Measurements from ENCODE around the gene CPSF3.

Gene CPSF3

GRCh38 chr2:9474361-9475057, 51.1 kb downstream of the CPSF3 start, which contains the start of gene IAH1:
IAH1 (plus strand) TSS chr2:9474551; CDS start chr2:9474567, 16 bp downstream.
- peak; percentile 73 for DNase-seq (ENCODE audit: low spot score)
- Mint-ChIP-seq H3K27ac (peak within 1 kb of the TSS; percentile 84), H3K27me3 (ENCODE audit: low read depth) (no peaks in the 10 kb centered on the region), H3K36me3 (ENCODE audit: low read depth) (peaks cover 54% of the 10 kb centered on the region), H3K4me1 (ENCODE audit: low read depth) (peaks cover 29% of the 10 kb centered on the region), H3K4me3 (peak within 1 kb of the TSS; percentile 79), H3K9me3 (peaks cover 5% of the 10 kb centered on the region)

- no peak overlapping the region for H3K27ac Mint-ChIP-seq
- peaks cover 29% of the 10 kb centered on the region for H3K4me1 Mint-ChIP-seq (ENCODE audit: low read depth)
- H3K36me3 Mint-ChIP-seq (ENCODE audit: low read depth): peaks cover 55% of the 10 kb centered on the region
- no peak overlapping the region for H3K4me3 Mint-ChIP-seq
- no peaks in the 10 kb centered on the region for H3K27me3 Mint-ChIP-seq (ENCODE audit: low read depth)
- H3K9me3 Mint-ChIP-seq: peaks cover 5% of the 10 kb centered on the region
- DNase-seq (ENCODE audit: low spot score): no peak
Measured at GRCh38 chr2:9477914-9478313, 54.5 kb downstream of the CPSF3 start.

DNA sequence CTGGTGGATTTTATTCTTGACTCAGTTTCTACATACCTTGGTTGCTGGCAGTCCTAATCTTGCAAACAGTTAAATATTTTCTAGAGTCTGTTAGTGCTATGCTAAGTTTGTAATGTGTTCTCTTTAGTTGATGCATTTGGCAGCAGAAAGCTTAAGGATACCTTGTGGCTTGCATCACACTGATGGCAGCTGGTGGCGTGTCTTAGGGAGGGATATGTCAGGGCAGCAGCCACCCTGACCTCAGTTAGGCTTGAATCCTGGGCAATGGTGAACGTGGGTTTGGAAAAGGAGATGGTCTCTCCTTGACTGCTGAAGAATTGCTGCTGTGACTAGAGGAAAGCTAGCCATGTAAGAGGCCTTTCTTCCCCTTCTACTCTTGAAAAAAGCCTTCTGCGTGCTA, 55.1 kb downstream of the CPSF3 start:
- Mint-ChIP-seq H3K4me1 (ENCODE audit: low read depth) (peaks cover 26% of the 10 kb centered on the region), H3K4me3 (no peak overlapping the region), H3K9me3 (peaks cover 5% of the 10 kb centered on the region), H3K36me3 (ENCODE audit: low read depth) (peaks cover 53% of the 10 kb centered on the region), H3K27ac (no peak overlapping the region), H3K27me3 (ENCODE audit: low read depth) (no peaks in the 10 kb centered on the region)
- no peak for DNase-seq (ENCODE audit: low spot score)

DNA sequence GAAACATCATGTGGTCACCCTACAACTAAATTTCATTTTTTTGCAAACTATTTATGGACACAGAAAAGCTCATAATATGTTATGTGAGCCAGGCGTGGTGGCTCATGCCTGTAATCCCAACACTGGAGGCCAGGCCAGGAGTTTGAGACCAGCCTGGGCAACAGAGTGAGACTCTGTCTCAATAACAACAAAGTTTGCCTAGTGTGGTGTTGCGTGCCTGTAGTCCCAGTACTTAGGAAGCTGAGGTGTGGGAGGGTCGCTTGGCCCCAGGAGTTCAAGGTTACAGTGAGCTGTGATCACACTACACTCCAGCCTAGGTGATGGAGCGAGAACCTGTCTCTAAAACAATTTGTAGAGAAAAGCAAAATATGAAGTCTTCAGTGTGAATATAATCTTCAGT, 56.7 kb downstream of the CPSF3 start:
- H3K36me3 Mint-ChIP-seq (ENCODE audit: low read depth): peaks cover 66% of the 10 kb centered on the region
- H3K27ac Mint-ChIP-seq: no peak overlapping the region
- H3K4me1 Mint-ChIP-seq (ENCODE audit: low read depth): peaks cover 24% of the 10 kb centered on the region

DNA sequence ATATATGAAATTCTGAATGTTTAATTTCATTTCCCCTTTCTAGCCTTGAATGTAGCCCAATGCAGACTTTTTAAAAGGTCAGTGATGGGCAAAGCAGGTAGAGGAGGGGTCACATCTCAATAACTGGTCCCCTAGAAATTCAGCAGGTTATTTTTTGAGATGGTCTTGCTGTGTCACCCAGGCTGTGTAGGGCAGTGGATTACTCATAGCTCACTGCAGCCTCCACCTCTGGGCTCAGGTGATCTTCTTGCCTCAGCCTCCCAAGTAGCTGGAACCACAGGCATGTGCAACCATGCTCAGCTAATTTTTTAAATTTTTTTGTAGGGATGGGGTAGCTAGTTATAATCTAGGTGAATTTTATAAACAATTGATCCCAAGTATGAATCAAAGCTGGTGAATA, 59.7 kb downstream of the CPSF3 start:
- peaks cover 70% of the 10 kb centered on the region for H3K36me3 Mint-ChIP-seq (ENCODE audit: low read depth)

More for the DNA sequence above, 56.7 kb downstream of the CPSF3 start:
- peaks cover 5% of the 10 kb centered on the region for H3K9me3 Mint-ChIP-seq
- H3K27me3 Mint-ChIP-seq (ENCODE audit: low read depth): no peaks in the 10 kb centered on the region
- no peak for DNase-seq (ENCODE audit: low spot score)
- H3K4me3 Mint-ChIP-seq: no peak overlapping the region

GRCh38 chr2:9484533-9484932, 61.1 kb downstream of the CPSF3 start:
- Mint-ChIP-seq H3K27me3 (ENCODE audit: low read depth) (no peaks in the 10 kb centered on the region), H3K4me3 (no peak overlapping the region), H3K27ac (no peak overlapping the region), H3K4me1 (ENCODE audit: low read depth) (no peaks in the 10 kb centered on the region), H3K9me3 (no peaks in the 10 kb centered on the region), H3K36me3 (ENCODE audit: low read depth) (peaks cover 73% of the 10 kb centered on the region)
- no peak for DNase-seq (ENCODE audit: low spot score)

More for the DNA sequence above, 59.7 kb downstream of the CPSF3 start:
- peaks cover 8% of the 10 kb centered on the region for H3K4me1 Mint-ChIP-seq (ENCODE audit: low read depth)
- no peaks in the 10 kb centered on the region for H3K9me3 Mint-ChIP-seq
- no peak overlapping the region for H3K27ac Mint-ChIP-seq
- no peak overlapping the region for H3K4me3 Mint-ChIP-seq
- no peak for DNase-seq (ENCODE audit: low spot score)
- no peaks in the 10 kb centered on the region for H3K27me3 Mint-ChIP-seq (ENCODE audit: low read depth)

DNA sequence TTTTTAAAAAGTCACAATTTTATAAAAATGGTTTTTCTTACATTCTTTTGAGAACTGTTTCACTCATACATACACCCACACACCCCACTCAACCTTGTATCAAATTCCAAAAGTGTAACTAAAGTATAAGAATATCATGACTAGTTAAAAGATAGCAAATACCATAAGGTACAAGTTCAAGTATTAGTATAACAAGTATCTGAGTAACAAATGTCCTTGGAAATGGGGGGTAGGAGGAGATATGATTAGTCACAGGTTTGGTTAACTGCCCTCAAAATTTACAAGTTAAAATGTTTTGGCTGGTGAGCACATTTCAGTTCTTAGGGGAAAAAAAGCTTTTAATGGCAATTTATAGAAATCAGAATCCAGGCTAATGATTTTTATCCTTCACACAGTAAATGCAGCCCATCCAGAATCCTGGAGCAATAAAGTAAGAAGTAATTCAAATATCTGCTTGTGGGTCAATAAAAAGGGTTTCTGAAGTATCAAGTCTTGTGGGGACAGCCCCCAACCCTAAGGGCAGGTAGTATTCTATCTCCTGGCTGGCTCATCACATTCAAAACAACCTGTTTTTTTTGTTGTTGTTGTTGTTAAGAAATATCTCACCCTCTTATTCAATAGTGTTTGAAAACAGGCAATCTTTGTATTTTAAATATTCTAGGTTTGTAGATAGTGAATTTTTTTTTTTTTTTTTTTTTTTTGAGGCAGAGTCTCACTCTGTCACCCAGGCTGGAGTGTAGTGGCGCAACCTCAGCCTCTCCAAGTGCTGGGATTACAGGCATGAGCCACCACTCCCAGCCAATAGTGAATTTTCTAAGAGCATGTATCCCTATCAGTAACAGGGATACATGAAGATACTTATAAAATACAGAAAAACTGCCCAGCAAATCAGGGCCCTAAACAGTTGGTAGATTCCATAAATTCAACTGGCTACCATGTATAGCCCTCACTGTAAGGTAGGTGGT, 65.4 kb downstream of the CPSF3 start:
- Mint-ChIP-seq H3K4me3 (no peak overlapping the region), H3K9me3 (no peaks in the 10 kb centered on the region), H3K27ac (no peak overlapping the region), H3K4me1 (ENCODE audit: low read depth) (no peaks in the 10 kb centered on the region), H3K27me3 (ENCODE audit: low read depth) (no peaks in the 10 kb centered on the region), H3K36me3 (ENCODE audit: low read depth) (peaks cover 85% of the 10 kb centered on the region)
- DNase-seq (ENCODE audit: low spot score): no peak

DNA sequence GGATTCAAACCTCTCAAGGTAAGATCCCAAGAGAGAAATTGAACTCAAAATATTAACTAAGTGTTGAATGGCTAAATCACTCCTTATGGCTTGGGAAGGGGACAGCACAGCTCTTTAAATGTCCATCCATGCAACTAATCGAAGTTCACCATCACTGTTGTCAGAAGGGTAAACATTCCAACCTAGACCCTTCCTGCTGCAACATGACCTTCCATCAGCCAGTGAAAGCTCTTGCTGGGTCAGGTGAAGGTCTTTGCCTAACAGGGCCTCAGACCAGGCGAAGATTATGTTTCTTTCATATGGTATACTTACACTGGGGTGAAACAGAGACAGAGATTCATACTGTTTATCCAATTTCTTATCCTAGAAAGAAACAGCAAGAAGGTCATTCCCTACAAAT, 67.3 kb downstream of the CPSF3 start:
- Mint-ChIP-seq H3K36me3 (ENCODE audit: low read depth) (peaks cover 80% of the 10 kb centered on the region), H3K27ac (no peak overlapping the region), H3K4me1 (ENCODE audit: low read depth) (no peaks in the 10 kb centered on the region), H3K27me3 (ENCODE audit: low read depth) (no peaks in the 10 kb centered on the region), H3K4me3 (no peak overlapping the region), H3K9me3 (no peaks in the 10 kb centered on the region)
- DNase-seq (ENCODE audit: low spot score): no peak

DNA sequence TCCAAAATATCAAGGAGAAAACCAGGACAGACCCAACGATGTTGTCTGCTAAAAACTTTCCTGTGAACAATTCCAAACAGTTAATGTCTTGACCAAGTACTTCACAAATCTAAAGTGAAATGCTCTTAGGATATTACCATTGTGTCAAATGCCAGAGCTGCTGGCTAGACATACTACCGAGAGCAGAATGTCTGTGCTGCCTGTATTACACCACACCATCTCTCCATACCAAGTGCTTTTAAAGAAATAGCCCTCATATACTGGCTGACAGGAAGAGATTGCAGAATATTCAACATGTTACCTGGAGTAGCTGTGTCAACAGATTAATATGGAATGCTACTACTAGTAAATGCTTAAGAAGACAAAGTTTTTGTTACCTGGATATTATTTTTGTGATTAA, 69.5 kb downstream of the CPSF3 start:
- Mint-ChIP-seq H3K27me3 (ENCODE audit: low read depth) (no peaks in the 10 kb centered on the region), H3K4me1 (ENCODE audit: low read depth) (peaks cover 4% of the 10 kb centered on the region), H3K36me3 (ENCODE audit: low read depth) (peaks cover 73% of the 10 kb centered on the region), H3K27ac (no peak overlapping the region), H3K9me3 (no peaks in the 10 kb centered on the region), H3K4me3 (no peak overlapping the region)
- DNase-seq (ENCODE audit: low spot score): no peak

- no peak for DNase-seq (ENCODE audit: low spot score)
- Mint-ChIP-seq H3K36me3 (ENCODE audit: low read depth) (peaks cover 73% of the 10 kb centered on the region), H3K27me3 (ENCODE audit: low read depth) (no peaks in the 10 kb centered on the region), H3K4me3 (no peak overlapping the region), H3K27ac (no peak overlapping the region), H3K4me1 (ENCODE audit: low read depth) (peaks cover 4% of the 10 kb centered on the region), H3K9me3 (no peaks in the 10 kb centered on the region)
Measured at GRCh38 chr2:9493478-9493877, 70.0 kb downstream of the CPSF3 start.

GRCh38 chr2:9494081-9494480, 70.6 kb downstream of the CPSF3 start:
- Mint-ChIP-seq H3K4me3 (no peak overlapping the region), H3K4me1 (ENCODE audit: low read depth) (peaks cover 4% of the 10 kb centered on the region), H3K27ac (no peak overlapping the region), H3K9me3 (no peaks in the 10 kb centered on the region), H3K36me3 (ENCODE audit: low read depth) (peaks cover 69% of the 10 kb centered on the region), H3K27me3 (ENCODE audit: low read depth) (no peaks in the 10 kb centered on the region)
- no peak for DNase-seq (ENCODE audit: low spot score)

DNA sequence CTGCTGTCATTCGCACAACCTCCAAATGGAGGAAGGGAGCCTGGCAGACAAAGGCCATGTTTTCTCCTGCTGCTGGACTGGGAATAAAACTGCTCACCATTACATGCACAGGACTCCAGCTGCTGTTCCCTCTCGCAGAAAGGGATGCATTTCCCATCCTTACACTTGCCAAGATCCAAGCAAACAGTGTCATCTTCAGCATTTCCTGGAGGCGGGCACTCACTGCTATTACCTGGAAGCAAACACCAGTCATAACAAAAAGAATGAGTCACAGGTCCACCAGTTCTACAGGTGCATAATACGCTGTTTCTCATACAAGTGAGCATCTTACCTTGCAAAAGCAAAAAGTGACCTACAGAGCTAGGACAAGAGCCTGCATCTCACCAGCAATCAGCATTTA, 73.6 kb downstream of the CPSF3 start:
- H3K4me1 Mint-ChIP-seq (ENCODE audit: low read depth): peaks cover 6% of the 10 kb centered on the region
- no peak for DNase-seq (ENCODE audit: low spot score)
- H3K9me3 Mint-ChIP-seq: no peaks in the 10 kb centered on the region
- no peak overlapping the region for H3K27ac Mint-ChIP-seq
- peaks cover 54% of the 10 kb centered on the region for H3K36me3 Mint-ChIP-seq (ENCODE audit: low read depth)
- H3K27me3 Mint-ChIP-seq (ENCODE audit: low read depth): no peaks in the 10 kb centered on the region
- H3K4me3 Mint-ChIP-seq: no peak overlapping the region

- H3K4me3 Mint-ChIP-seq: no peak overlapping the region
- peaks cover 6% of the 10 kb centered on the region for H3K4me1 Mint-ChIP-seq (ENCODE audit: low read depth)
- H3K36me3 Mint-ChIP-seq (ENCODE audit: low read depth): peaks cover 50% of the 10 kb centered on the region
- H3K27ac Mint-ChIP-seq: no peak overlapping the region
- no peak for DNase-seq (ENCODE audit: low spot score)
- H3K9me3 Mint-ChIP-seq: no peaks in the 10 kb centered on the region
- H3K27me3 Mint-ChIP-seq (ENCODE audit: low read depth): no peaks in the 10 kb centered on the region
Measured at GRCh38 chr2:9498210-9498609, 74.8 kb downstream of the CPSF3 start.

DNA sequence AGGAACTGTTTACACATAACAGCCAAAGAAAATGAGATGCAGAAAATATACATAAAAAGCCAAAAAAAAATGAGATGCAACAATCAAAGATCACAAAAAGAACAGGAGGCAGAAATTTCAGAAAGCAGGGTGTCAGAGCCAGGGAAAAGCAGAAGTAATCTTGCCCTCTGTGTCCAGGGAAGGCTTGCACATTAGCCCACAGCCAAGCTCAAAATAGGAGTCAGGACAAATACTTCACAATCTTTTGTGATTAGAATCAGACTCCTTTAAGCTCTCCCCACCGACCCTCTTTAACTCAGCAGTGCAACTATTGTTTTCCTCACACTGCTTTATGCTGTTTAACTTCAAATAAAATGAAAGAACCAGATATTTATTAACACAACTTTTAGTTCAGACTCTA, 85.5 kb downstream of the CPSF3 start:
- Mint-ChIP-seq H3K27ac (no peak overlapping the region), H3K4me3 (no peak overlapping the region), H3K9me3 (no peaks in the 10 kb centered on the region), H3K4me1 (ENCODE audit: low read depth) (no peaks in the 10 kb centered on the region), H3K27me3 (ENCODE audit: low read depth) (no peaks in the 10 kb centered on the region), H3K36me3 (ENCODE audit: low read depth) (peaks cover 39% of the 10 kb centered on the region)
- DNase-seq (ENCODE audit: low spot score): no peak
